Mesendoderm (in vitro differentiated cells): ENCODE measurements around the gene CACNA2D2.

ENCODE experiments used
- DNase-seq: peaks from one replicate; pipeline ENCODE4 v3.0.0; 2013
- H2AK5ac ChIP-seq: 2 replicates; pipeline ENCODE4 v1.6.1; 2013; ENCODE audit warnings: low read length, inconsistent platforms
- H2BK120ac ChIP-seq: 2 replicates; pipeline ENCODE4 v1.6.1; 2013; ENCODE audit warnings: low read depth, mild to moderate bottlenecking, low read length, moderate library complexity, mixed read lengths
- H2BK15ac ChIP-seq: replicated peaks from 2 replicates; pipeline ENCODE4 v1.6.1; 2013; ENCODE audit warnings: low read depth, mild to moderate bottlenecking, moderate library complexity
- H2BK5ac ChIP-seq: 2 replicates; pipeline ENCODE4 v1.6.1; 2013; ENCODE audit warnings: low read length, inconsistent platforms
- H3K18ac ChIP-seq: 2 replicates; pipeline ENCODE4 v1.6.1; 2013; ENCODE audit warnings: mild to moderate bottlenecking, low read length, mixed read lengths
- H3K23ac ChIP-seq: one replicate; pipeline ENCODE4 v1.6.1; 2013; ENCODE audit warnings: low read length
- H3K27ac ChIP-seq: 2 replicates; pipeline ENCODE4 v1.5.1; 2013; ENCODE audit warnings: low read depth, mild to moderate bottlenecking, inconsistent platforms, low read length, moderate library complexity
- H3K27me3 ChIP-seq: 2 replicates; pipeline ENCODE4 v1.6.1; 2013; ENCODE audit warnings: low read length, control low read depth, mild to moderate bottlenecking, inconsistent platforms; ENCODE audit not compliant: insufficient read depth, poor library complexity
- H3K36me3 ChIP-seq: 2 replicates; pipeline ENCODE4 v1.6.1; 2013; ENCODE audit warnings: low read length, inconsistent platforms; ENCODE audit not compliant: control insufficient read depth, insufficient read depth
- H3K4ac ChIP-seq: one replicate; pipeline ENCODE4 v1.6.1; 2013; ENCODE audit warnings: low read depth, mild to moderate bottlenecking, low read length, moderate library complexity
- H3K4me1 ChIP-seq: 2 replicates; pipeline ENCODE4 v1.6.1; 2013; ENCODE audit warnings: low read depth, low read length, inconsistent platforms; ENCODE audit not compliant: control insufficient read depth
- H3K4me2 ChIP-seq: 2 replicates; pipeline ENCODE4 v1.6.1; 2013; ENCODE audit warnings: low read length
- H3K4me3 ChIP-seq: 2 replicates; pipeline ENCODE4 v1.5.1; 2013; ENCODE audit warnings: mild to moderate bottlenecking, low read length
- H3K56ac ChIP-seq: one replicate; pipeline ENCODE4 v1.6.1; 2013; ENCODE audit warnings: low read length
- H3K79me1 ChIP-seq: 2 replicates; pipeline ENCODE4 v1.6.1; 2013; ENCODE audit warnings: low read length, inconsistent platforms
- H3K79me2 ChIP-seq: 2 replicates; pipeline ENCODE4 v1.6.1; 2013; ENCODE audit warnings: mild to moderate bottlenecking, low read length; ENCODE audit not compliant: control insufficient read depth, insufficient read depth
- H3K9ac ChIP-seq: 2 replicates; pipeline ENCODE4 v1.6.1; 2013; ENCODE audit warnings: low read length, inconsistent platforms
- H4K5ac ChIP-seq: one replicate; pipeline ENCODE4 v1.6.1; 2013; ENCODE audit warnings: low read length
- H4K8ac ChIP-seq: one replicate; pipeline ENCODE4 v1.6.1; 2013; ENCODE audit warnings: low read depth, mild to moderate bottlenecking, control low read depth, low read length, moderate library complexity
- WGBS: extraction: QIAGEN DNeasy Blood & Tissue Kit; methylation state at CpG from one replicate; pipeline ENCODE4 v1.1.7; 2013; ENCODE audit warnings: low lambda C conversion rate, missing lambda C conversion rate; ENCODE audit not compliant: insufficient coverage; ENCODE audit errors: extremely low coverage; 5-methylcytosine and 5-hydroxymethylcytosine counted together

The CACNA2D2 gene

GRCh38 chr3:50340147-50340447 is 163.3 kb downstream of the CACNA2D2 start:
- Histone ChIP-seq H3K27me3 (peaks cover 10% of the 10 kb centered on the region), H3K18ac (no peak overlapping the region), H3K23ac (peak overlapping the region; percentile 45), H3K79me2 (peaks cover 15% of the 10 kb centered on the region), H3K4me2 (peak overlapping the region; percentile 60), H4K5ac (no peak overlapping the region), H3K4ac (no peak overlapping the region), H2BK5ac (no peak overlapping the region), H2AK5ac (no peak overlapping the region), H3K4me3 (no peak overlapping the region), H3K56ac (peak overlapping the region; percentile 92), H2BK120ac (no peak overlapping the region), H3K79me1 (peaks cover 8% of the 10 kb centered on the region), H3K9ac (peak overlapping the region; percentile 73), H3K27ac (no peak overlapping the region), H3K4me1 (no peaks in the 10 kb centered on the region), H3K36me3 (no peaks in the 10 kb centered on the region), H2BK15ac (no peak overlapping the region), H4K8ac (no peak overlapping the region)
- DNase-seq: no peak
- no CpG with 5 or more reads among the region's 9 CpGs for WGBS

DNA sequence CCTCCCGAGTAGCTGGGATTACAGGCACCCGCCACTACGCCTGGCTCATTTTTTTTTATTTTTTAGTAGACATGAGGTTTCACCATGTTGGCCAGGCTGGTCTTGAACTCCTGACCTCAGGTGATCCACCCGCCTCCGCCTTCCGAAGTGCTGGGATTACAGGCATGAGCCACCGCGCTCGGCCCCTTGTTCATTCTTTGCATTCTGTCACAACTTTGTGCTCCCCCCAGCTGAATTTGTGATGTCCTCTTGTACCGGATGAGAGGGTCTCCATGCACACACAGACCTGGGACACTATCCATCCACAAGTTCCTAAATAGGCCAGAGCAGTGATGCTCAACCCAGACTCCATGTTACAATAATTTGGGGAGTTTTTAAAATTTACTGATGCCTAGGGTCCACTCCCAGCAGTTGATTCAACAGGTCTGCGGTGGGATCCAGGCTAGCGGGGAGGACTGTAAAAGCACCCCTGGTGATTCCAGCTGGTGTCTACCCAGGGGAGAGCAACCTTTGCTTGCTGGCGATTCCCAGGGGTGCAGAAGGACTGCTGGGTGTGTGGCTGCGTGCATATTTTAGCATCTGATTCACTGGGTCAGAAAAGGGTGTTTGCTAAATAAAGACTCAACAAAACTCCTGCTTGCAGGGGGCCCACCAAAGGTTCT is 163.8 kb downstream of the CACNA2D2 start:
- Histone ChIP-seq H3K79me1 (peaks cover 9% of the 10 kb centered on the region), H2BK120ac (no peak overlapping the region), H3K36me3 (no peaks in the 10 kb centered on the region), H3K27me3 (peaks cover 10% of the 10 kb centered on the region), H3K4me2 (no peak overlapping the region), H4K8ac (no peak overlapping the region), H3K23ac (no peak overlapping the region), H3K18ac (no peak overlapping the region), H3K4me3 (no peak overlapping the region), H3K56ac (no peak overlapping the region), H3K9ac (peak overlapping the region; percentile 73), H3K79me2 (peaks cover 16% of the 10 kb centered on the region), H3K4me1 (no peaks in the 10 kb centered on the region), H2AK5ac (no peak overlapping the region), H4K5ac (no peak overlapping the region), H2BK5ac (no peak overlapping the region), H2BK15ac (no peak overlapping the region), H3K27ac (no peak overlapping the region), H3K4ac (no peak overlapping the region)
- no CpG with 5 or more reads among the region's 14 CpGs for WGBS
- DNase-seq: no peak

- no peak overlapping the region for H2BK120ac ChIP-seq
- no peak overlapping the region for H4K8ac ChIP-seq
- no peak overlapping the region for H3K4me2 ChIP-seq
- H3K27ac ChIP-seq: no peak overlapping the region
- H3K9ac ChIP-seq: no peak overlapping the region
- H3K79me1 ChIP-seq: peaks cover 12% of the 10 kb centered on the region
- no peak overlapping the region for H4K5ac ChIP-seq
- H2BK5ac ChIP-seq: no peak overlapping the region
- no peaks in the 10 kb centered on the region for H3K36me3 ChIP-seq
- no peak for DNase-seq
- H2BK15ac ChIP-seq: no peak overlapping the region
- H3K23ac ChIP-seq: no peak overlapping the region
- WGBS: no CpG with 5 or more reads among the region's 5 CpGs
- H2AK5ac ChIP-seq: no peak overlapping the region
- peaks cover 20% of the 10 kb centered on the region for H3K79me2 ChIP-seq
- peaks cover 10% of the 10 kb centered on the region for H3K27me3 ChIP-seq
- no peaks in the 10 kb centered on the region for H3K4me1 ChIP-seq
- peak overlapping the region; percentile 12 for H3K56ac ChIP-seq
- no peak overlapping the region for H3K4ac ChIP-seq
- H3K4me3 ChIP-seq: no peak overlapping the region
- no peak overlapping the region for H3K18ac ChIP-seq
Measured at GRCh38 chr3:50338965-50339364, 164.5 kb downstream of the CACNA2D2 start.

- Histone ChIP-seq H2BK15ac (no peak overlapping the region), H3K9ac (peak overlapping the region; percentile 89), H3K4me2 (peak overlapping the region; percentile 84), H2BK120ac (no peak overlapping the region), H3K36me3 (no peaks in the 10 kb centered on the region), H4K5ac (no peak overlapping the region), H3K79me1 (peaks cover 17% of the 10 kb centered on the region), H3K27me3 (peaks cover 10% of the 10 kb centered on the region), H3K27ac (peak overlapping the region; percentile 82), H2BK5ac (peak overlapping the region; percentile 35), H4K8ac (peak overlapping the region; percentile 6), H3K4me3 (peak overlapping the region; percentile 59), H3K18ac (peak overlapping the region; percentile 41), H3K23ac (peak overlapping the region; percentile 48), H2AK5ac (no peak overlapping the region), H3K79me2 (peaks cover 26% of the 10 kb centered on the region), H3K56ac (peak overlapping the region; percentile 95), H3K4me1 (no peaks in the 10 kb centered on the region), H3K4ac (peak overlapping the region; percentile 44)
- DNase-seq: peak; percentile 99
- WGBS: no CpG with 5 or more reads among the region's 79 CpGs
Measured at GRCh38 chr3:50337175-50337861, 166.1 kb downstream of the CACNA2D2 start.

DNA sequence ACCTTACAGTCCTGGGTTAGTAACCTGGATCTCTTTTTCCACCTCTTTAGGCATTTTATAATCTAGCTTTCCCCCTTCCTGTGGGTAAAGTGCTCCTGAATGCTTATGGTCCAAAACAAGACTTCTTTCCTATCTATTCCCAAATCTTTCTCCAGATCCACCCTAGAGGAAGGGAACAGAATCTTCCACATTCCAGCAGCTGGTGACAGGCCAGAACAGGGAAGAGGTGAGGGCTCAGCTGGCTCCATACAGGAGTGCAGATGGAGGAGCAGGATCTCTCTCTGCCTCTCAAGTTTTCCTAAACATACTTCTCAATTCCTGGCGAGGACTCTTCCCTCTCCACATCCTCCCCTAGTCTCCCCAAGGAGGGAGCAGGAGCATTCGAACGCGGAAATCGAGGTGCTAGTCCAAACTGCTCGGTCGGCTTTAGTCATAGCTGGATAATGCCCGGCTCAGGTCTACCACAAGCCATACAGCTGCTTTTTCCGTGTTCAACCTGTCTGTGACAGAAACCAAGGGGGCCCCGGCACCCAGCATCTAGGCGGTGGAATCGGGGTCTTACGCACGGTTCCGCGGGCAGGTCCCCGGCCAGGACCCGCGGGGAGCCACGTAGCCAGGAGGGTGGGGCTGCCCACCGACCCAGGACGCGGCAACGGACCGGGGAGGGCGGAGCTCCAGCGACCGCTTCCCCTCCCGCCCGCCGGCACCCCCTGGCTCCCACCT is 166.8 kb downstream of the CACNA2D2 start:
- peaks cover 26% of the 10 kb centered on the region for H3K79me2 ChIP-seq
- H3K4me1 ChIP-seq: no peaks in the 10 kb centered on the region
- peak overlapping the region; percentile 41 for H3K18ac ChIP-seq
- H3K4ac ChIP-seq: peak overlapping the region; percentile 82
- H2BK120ac ChIP-seq: no peak overlapping the region
- peak overlapping the region; percentile 35 for H2BK5ac ChIP-seq
- H3K27me3 ChIP-seq: peaks cover 10% of the 10 kb centered on the region
- peak overlapping the region; percentile 89 for H3K9ac ChIP-seq
- peak overlapping the region; percentile 84 for H3K4me2 ChIP-seq
- peaks cover 2% of the 10 kb centered on the region for H3K36me3 ChIP-seq
- no peak overlapping the region for H3K23ac ChIP-seq
- peak overlapping the region; percentile 82 for H3K27ac ChIP-seq
- no peak overlapping the region for H2BK15ac ChIP-seq
- WGBS: no CpG with 5 or more reads among the region's 31 CpGs
- H4K8ac ChIP-seq: no peak overlapping the region
- H3K79me1 ChIP-seq: peaks cover 17% of the 10 kb centered on the region
- peak; percentile 70 for DNase-seq
- H4K5ac ChIP-seq: no peak overlapping the region
- H3K56ac ChIP-seq: peak overlapping the region; percentile 95
- peak overlapping the region; percentile 53 for H2AK5ac ChIP-seq
- peak overlapping the region; percentile 59 for H3K4me3 ChIP-seq
